ENCODE measurements around the gene BAX. TPM values are rescaled to one million over a fixed set of nuclear protein-coding genes. Genes with fewer than 3 reads are reported as not detected.

Gene BAX
- total and polyA plus RNA-seq, 2 of the 13 experiments (the other 11 are each of a cell fraction or from before 2014, with no cell fraction given): 139 to 176 TPM

GRCh38 chr19:48994035-48994386, 39.3 kb downstream of the BAX start:
- Histone ChIP-seq H3K4me1 (ENCODE audit: insufficient read depth, low read length) (peaks cover 41% of the 10 kb centered on the region), H3K9ac (ENCODE audit: insufficient read depth, low read depth, low read length) (peak overlapping the region; percentile 81), H4K20me1 (ENCODE audit: insufficient read depth, low read length) (no peaks in the 10 kb centered on the region), H3K9me3 (ENCODE audit: low read length) (no peaks in the 10 kb centered on the region), H3K27me3 (ENCODE audit: control insufficient read depth in 1 of 2, insufficient read depth in 2 of 2, low read length in 2 of 2) (no peaks in the 10 kb centered on the region; a peak in 1 of 5 replicates), H3K4me2 (ENCODE audit: low read depth, low read length) (peak overlapping the region; percentile 92), H3K4me3 (replicated peaks in 1 of 3; ENCODE audit: insufficient read depth in 1 of 3, low read depth in 2 of 3, low read length in 3 of 3) (peak overlapping the region; percentile 90 to 98 (median 98)), H3K27ac (ENCODE audit: extremely low read length, insufficient read depth, low read length) (peak overlapping the region; percentile 80), H2AFZ (ENCODE audit: low read length) (no peak overlapping the region), H3K36me3 (replicated peaks in 1 of 2; ENCODE audit: control insufficient read depth in 1 of 2, insufficient read depth in 2 of 2, low read length in 2 of 2) (peaks cover 3 to 8% of the 10 kb centered on the region in 2 experiments; a peak in 3 of 5 replicates), H3K79me2 (ENCODE audit: insufficient read depth, low read length) (peaks cover 59% of the 10 kb centered on the region)
- FAIRE-seq: no peak
- no peak for ATAC-seq
- DNase-seq (ENCODE audit: low spot score): no peak
- ChIA-PET CTCF (ENCODE audit: low intra/inter-chr PET ratio, low total read pairs) (no interaction called here), POLR2A (interaction anchor here (0.5 to 3.7 kb wide), 29 partner anchors 9 to 682 kb away, joined by 3 to 57 read pairs (median 6); partner anchors contain the start of genes ALDH16A1, BAX, FTL and NUCB1)
- intact Hi-C loops (cut with micrococcal nuclease; ENCODE audit: unreplicated experiment) (no loop called here), in situ Hi-C loops (cut with HindIII; ENCODE audit: extremely low pct_ligation_motif_present, low pct_unique_long_range_greater_than_20kb) (no loop called here)
- BruUV-seq (replicated peaks): TSS peak; percentile 81
- 0% methylated on average over 7 of the region's 13 CpGs for WGBS (ENCODE audit: low lambda C conversion rate)
- no peak for TF ChIP-seq ZFP90 (CRISPR knock-in tag; IDR thresholded peaks at IDR 0.05; ENCODE audit: borderline replicate concordance)
- no peak for TF ChIP-seq ZNF564 (CRISPR knock-in tag; IDR thresholded peaks at IDR 0.05)
- no peak for TF ChIP-seq NFYB (CRISPR knock-in tag; IDR thresholded peaks at IDR 0.05)
- 0 out of 2 replicates have a peak, but pooled peaks have one; percentile 5 for TF ChIP-seq MTERF4 (CRISPR knock-in tag; IDR thresholded peaks at IDR 0.05)
- 0 out of 2 replicates have a peak, but pooled peaks have one; percentile 38 for TF ChIP-seq HES4 (CRISPR knock-in tag; IDR thresholded peaks at IDR 0.05; ENCODE audit: borderline replicate concordance)
- TF ChIP-seq KAT7 (CRISPR knock-in tag; IDR thresholded peaks at IDR 0.05; ENCODE audit: borderline replicate concordance): 0 out of 2 replicates have a peak, but pooled peaks have one; percentile 55
- 0 out of 2 replicates have a peak, but pooled peaks have one; percentile 63 for TF ChIP-seq ZNF572 (CRISPR knock-in tag; IDR thresholded peaks at IDR 0.05)
- TF ChIP-seq CENPBD1 (CRISPR knock-in tag; IDR thresholded peaks at IDR 0.05; ENCODE audit: borderline replicate concordance, low read depth): no peak
- 0 out of 2 replicates have a peak, but pooled peaks have one; percentile 49 for TF ChIP-seq ZNF33B (CRISPR knock-in tag; IDR thresholded peaks at IDR 0.05)
- TF ChIP-seq ZBTB7A (CRISPR knock-in tag; IDR thresholded peaks at IDR 0.05): no peak
- no peak for TF ChIP-seq MAF1 (CRISPR knock-in tag; IDR thresholded peaks at IDR 0.05; ENCODE audit: borderline replicate concordance)
- TF ChIP-seq ZBED4 (CRISPR knock-in tag; IDR thresholded peaks at IDR 0.05; ENCODE audit: borderline replicate concordance): 0 out of 2 replicates have a peak, but pooled peaks have one; percentile 32
- 0 out of 2 replicates have a peak, but pooled peaks have one; percentile 28 for TF ChIP-seq ZNF337 (CRISPR knock-in tag; IDR thresholded peaks at IDR 0.05; ENCODE audit: borderline replicate concordance, low read depth)
- 0 out of 2 replicates have a peak, but pooled peaks have one; percentile 17 for TF ChIP-seq ATF5 (CRISPR knock-in tag; IDR thresholded peaks at IDR 0.05; ENCODE audit: low read depth)
- 0 out of 2 replicates have a peak, but pooled peaks have one; percentile 13 for TF ChIP-seq SMAD3 (CRISPR knock-in tag; IDR thresholded peaks at IDR 0.05)
- TF ChIP-seq HDAC2 (CRISPR knock-in tag; IDR thresholded peaks at IDR 0.05): no peak
- no peak for TF ChIP-seq ZNF205 (CRISPR knock-in tag; IDR thresholded peaks at IDR 0.05)
- TF ChIP-seq SPEN (CRISPR knock-in tag; IDR thresholded peaks at IDR 0.05; ENCODE audit: low read depth): 0 out of 2 replicates have a peak, but pooled peaks have one; percentile 5
